GM11168 (cell line): ENCODE measurements around the gene HMGN1.

Source experiments
- in situ Hi-C: fragments of 300-500 bp; cut with MboI; formaldehyde crosslinking; loops from one replicate; pipeline ENCODE4 v1.12.0; 2022; ENCODE audit warnings: low sequenced_read_pairs; ENCODE audit not compliant: unreplicated experiment

Gene HMGN1

DNA sequence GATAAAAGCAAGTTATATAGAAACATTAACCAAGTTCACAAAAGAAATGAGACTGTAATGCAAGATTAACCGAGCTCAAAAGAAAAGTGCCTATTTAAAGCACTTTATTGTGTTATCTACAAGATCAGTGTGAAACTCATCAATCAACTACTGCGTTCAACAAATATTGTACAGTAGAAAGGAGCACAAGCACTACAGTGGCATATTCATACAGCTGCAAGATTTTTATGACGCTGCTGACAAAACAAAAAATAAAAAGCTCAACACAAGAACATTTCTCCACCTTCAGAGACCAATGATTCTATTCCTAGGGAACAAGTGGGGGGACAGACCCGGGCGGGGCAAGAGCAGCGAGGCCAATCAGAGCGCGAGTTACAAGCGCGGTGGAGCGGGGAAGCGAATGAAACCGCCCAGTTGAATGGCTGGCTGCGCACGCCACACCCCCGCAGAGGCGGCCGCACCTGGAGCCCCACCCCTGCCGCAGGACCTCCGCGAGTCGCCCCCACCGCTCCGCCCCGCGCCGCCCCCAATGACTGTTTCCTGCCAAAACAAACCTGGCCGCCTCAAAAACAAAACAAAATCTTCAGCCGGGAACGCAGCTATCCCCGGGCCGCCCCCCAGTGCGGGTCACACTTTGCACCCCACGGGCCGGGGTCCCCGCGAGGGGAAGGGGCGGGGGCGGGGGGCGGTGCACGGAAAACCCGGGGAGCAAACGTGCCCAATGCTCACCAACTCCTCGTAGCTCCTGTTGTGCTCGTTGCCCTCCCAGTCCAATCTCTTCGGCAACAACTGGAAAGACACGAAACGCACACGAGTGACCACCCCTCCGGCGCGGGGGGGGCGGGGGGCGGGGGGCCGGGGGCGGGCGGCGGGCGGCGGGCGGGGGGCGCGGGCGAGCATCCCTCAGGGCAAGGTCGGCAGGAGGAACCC, 36.5 kb downstream of the HMGN1 start:
- in situ Hi-C loops = no loop called here

DNA sequence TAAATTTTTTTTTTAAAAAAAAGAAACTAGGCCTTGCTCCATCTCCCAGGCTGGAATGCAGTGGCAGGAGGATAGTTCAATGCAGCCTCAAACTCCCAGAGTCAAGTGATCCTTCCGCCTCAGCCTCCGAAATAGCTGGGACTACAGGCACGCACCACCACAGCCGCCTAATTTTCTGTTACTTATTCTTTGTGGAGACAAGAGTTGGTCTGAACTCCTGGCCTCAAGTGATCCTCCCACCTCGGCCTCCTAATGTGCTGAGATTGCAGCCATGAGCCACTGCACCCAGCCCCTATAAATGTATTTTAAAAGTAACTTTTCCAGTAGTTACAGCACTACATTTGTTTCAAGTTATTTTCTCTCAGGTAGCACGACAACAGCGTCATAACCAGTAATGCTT, 37.7 kb downstream of the HMGN1 start:
- in situ Hi-C loops = no loop called here

DNA sequence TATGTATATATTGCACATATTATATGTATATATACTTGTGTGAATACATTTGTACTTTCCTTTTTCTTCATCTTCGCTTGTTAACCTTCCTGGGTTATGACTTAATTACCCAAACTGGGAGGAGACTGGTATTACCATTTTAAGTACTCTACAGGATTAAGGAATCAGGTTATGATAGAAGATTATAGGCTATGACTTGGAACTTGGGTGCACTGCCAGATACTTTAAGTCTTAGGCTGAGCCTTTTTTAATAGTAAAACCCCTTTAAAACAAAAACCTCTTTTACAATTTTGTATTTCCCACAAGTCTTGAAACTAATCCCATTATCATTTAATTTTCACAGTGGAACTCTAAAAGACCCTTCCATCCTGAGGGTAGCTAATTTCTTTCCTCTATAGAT, 41.4 kb downstream of the HMGN1 start:
- in situ Hi-C loops = no loop called here

DNA sequence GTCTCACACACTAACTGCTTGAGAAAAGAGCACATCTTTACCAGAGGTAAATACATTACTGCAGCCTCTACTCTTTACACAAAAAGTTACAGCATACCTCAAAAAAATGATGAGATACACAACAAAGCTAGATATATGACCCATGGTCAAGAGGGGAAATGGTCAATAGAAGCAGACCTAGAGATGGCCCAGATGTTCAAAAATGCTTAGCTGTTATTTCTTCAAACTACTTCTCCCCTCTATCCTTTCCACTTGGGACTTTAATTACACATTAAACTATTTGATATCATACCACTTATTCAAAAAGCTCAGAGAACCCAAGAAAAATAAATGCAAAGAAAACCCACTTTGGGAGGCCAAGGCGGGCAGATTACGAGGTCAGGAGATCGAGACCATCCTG, 48.3 kb downstream of the HMGN1 start:
- in situ Hi-C loops = no loop called here

DNA sequence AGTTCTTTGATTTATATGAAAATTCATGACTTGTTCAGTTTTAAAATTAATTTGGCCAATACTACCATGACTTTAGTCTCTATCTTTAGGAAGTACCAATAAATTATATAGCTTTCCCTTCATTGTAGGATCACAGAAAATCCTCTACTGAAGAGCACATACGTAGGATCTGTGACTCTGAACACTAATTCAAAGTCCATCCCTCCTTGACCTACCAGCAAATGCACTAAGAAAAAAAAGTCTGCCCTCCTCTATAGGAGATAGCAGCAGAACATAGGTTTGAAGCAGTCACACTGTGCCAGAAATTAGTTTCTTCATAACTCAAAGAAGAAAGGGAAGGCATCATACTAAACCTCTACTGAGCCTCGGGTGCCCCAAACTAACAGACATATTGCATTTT, 52.0 kb downstream of the HMGN1 start:
- in situ Hi-C loops = no loop called here
